Vagina (tissue), 2 donors: ENCODE results near the gene SEZ6L.

Source experiments
- POLR2A ChIP-seq, 2 donors: fragments of 450-650 bp; IDR thresholded peaks; one replicate each; pipeline ENCODE4 v1.6.1; 2017; ENCODE audit warnings: antibody characterized with exemption in 2 of 2, mild to moderate bottlenecking in 2 of 2, moderate library complexity in 2 of 2
- POLR2AphosphoS5 ChIP-seq, 2 donors: sonication (generic); formaldehyde crosslinking; IDR thresholded peaks; one replicate each; pipeline ENCODE4 v1.9.0; 2017; ENCODE audit warnings: antibody characterized with exemption in 2 of 2, mild to moderate bottlenecking in 2 of 2, low read depth in 1 of 2; ENCODE audit not compliant: insufficient read depth in 1 of 2
- TF ChIP-seq, protein P1 (sequence below), 3 experiments: fragments of 450-650 bp in 2 of 3; fragments of 200-600 bp in 1 of 3; sonication (generic) in 1 of 3; IDR thresholded peaks; one replicate each; pipeline ENCODE4 v1.5.1; 2017 to 2019; ENCODE audit warnings: antibody characterized with exemption in 3 of 3, mild to moderate bottlenecking in 2 of 3, moderate library complexity in 2 of 3

DNA sequence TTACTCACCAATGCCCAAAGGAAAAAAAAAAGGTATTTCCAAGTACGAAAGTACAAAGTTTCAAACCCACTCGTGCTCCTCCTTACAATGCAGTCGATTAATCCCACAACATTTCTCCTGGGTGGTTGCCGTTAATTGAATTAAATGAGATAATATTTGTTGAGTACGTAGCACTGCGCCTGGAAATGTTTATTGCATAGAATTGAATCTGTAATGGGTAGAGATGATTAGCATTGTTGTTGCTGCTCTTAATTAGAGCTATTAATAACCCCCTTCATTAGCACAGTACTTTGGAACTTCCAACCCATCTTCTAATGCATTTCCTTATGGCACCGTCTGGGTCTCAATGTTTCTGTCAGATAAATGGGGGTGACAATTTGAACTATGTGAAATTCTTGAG, 77.3 kb downstream of the SEZ6L start:
- TF ChIP-seq POLR2AphosphoS5 (IDR thresholded peaks at IDR 0.05; ENCODE audit: insufficient read depth in 1 of 2, low read depth in 1 of 2) (no peak), POLR2A (IDR thresholded peaks at IDR 0.05) (no peak)
- TF ChIP-seq, protein P1, sequence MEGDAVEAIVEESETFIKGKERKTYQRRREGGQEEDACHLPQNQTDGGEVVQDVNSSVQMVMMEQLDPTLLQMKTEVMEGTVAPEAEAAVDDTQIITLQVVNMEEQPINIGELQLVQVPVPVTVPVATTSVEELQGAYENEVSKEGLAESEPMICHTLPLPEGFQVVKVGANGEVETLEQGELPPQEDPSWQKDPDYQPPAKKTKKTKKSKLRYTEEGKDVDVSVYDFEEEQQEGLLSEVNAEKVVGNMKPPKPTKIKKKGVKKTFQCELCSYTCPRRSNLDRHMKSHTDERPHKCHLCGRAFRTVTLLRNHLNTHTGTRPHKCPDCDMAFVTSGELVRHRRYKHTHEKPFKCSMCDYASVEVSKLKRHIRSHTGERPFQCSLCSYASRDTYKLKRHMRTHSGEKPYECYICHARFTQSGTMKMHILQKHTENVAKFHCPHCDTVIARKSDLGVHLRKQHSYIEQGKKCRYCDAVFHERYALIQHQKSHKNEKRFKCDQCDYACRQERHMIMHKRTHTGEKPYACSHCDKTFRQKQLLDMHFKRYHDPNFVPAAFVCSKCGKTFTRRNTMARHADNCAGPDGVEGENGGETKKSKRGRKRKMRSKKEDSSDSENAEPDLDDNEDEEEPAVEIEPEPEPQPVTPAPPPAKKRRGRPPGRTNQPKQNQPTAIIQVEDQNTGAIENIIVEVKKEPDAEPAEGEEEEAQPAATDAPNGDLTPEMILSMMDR (IDR thresholded peaks at IDR 0.05): no peak
